HL-60 (cell line): ENCODE measurements around the gene ISG20.

Source experiments
- DNase-seq, 2 experiments: peaks; one replicate each; pipeline ENCODE4 v3.0.0-alpha.2; 2010 to 2020; ENCODE audit warnings: low read depth in 1 of 2, low spot score in 1 of 2
- H3K27ac ChIP-seq: fragments of 250-450 bp; sonication (Bioruptor Pico); replicated peaks from 2 replicates; pipeline ENCODE4 v1.5.1; 2020; ENCODE audit warnings: mild to moderate bottlenecking, moderate library complexity
- H3K27me3 ChIP-seq: fragments of 250-450 bp; sonication (Bioruptor Pico); 2 replicates; pipeline ENCODE4 v1.5.1; 2021; ENCODE audit warnings: mild to moderate bottlenecking, moderate library complexity; ENCODE audit not compliant: insufficient read depth, poor library complexity, severe bottlenecking
- H3K4me3 ChIP-seq: replicated peaks from 2 replicates; pipeline ENCODE4 v1.5.1; 2011; ENCODE audit warnings: mild to moderate bottlenecking, control low read depth, low read length; ENCODE audit not compliant: insufficient read depth
- CTCF ChIP-seq: IDR thresholded peaks from one replicate; pipeline ENCODE4 v1.5.1; 2011; ENCODE audit warnings: low read length, control low read depth, inconsistent platforms; ENCODE audit not compliant: insufficient read depth
- GABPA ChIP-seq: IDR thresholded peaks from 2 replicates; pipeline ENCODE4 v1.6.1; 2012; ENCODE audit warnings: low read depth
- POLR2AphosphoS5 ChIP-seq: IDR thresholded peaks from 2 replicates; pipeline ENCODE4 v1.6.1; 2012; ENCODE audit warnings: low read depth
- REST ChIP-seq: IDR thresholded peaks from 2 replicates; pipeline ENCODE4 v1.6.1; 2012; ENCODE audit warnings: low read depth; ENCODE audit not compliant: insufficient replicate concordance
- SPI1 ChIP-seq: IDR thresholded peaks from 2 replicates; pipeline ENCODE4 v1.6.1; 2012; ENCODE audit warnings: low read depth, mild to moderate bottlenecking, borderline replicate concordance

ISG20 gene

GRCh38 chr15:88613074-88613944 is 25.5 kb upstream of the ISG20 start:
- peaks cover 6% of the 10 kb centered on the region for H3K27me3 ChIP-seq
- TF ChIP-seq CTCF = no peak
- TF ChIP-seq GABPA = no peak
- no peak for TF ChIP-seq SPI1
- no peak for TF ChIP-seq POLR2AphosphoS5
- no peak for TF ChIP-seq REST
- DNase-seq = no peak
- no peak overlapping the region for H3K4me3 ChIP-seq
- no peak overlapping the region for H3K27ac ChIP-seq

- Histone ChIP-seq H3K4me3 (no peak overlapping the region), H3K27ac (no peak overlapping the region), H3K27me3 (no peaks in the 10 kb centered on the region)
- TF ChIP-seq CTCF (no peak), SPI1 (no peak), REST (no peak), POLR2AphosphoS5 (no peak), GABPA (no peak)
- DNase-seq = no peak
Measured at GRCh38 chr15:88615303-88616107, 23.3 kb upstream of the ISG20 start.

GRCh38 chr15:88616240-88616639 is 22.6 kb upstream of the ISG20 start:
- TF ChIP-seq POLR2AphosphoS5 (no peak), GABPA (no peak), SPI1 (no peak), REST (no peak), CTCF (no peak)
- no peak overlapping the region for H3K4me3 ChIP-seq
- DNase-seq = no peak
- H3K27ac ChIP-seq = no peak overlapping the region
- H3K27me3 ChIP-seq = no peaks in the 10 kb centered on the region
